ENCODE results near the gene PALM3.
A peak's percentile ranks its signal among the peaks of the same experiment; 100 is the strongest.

Gene PALM3

GRCh38 chr19:14061751-14062557 is at the start of gene PALM3:
TSS of gene PALM3 (minus strand) at chr19:14062076. CDS start at chr19:14061980, 96 bp downstream.
- H3K4me3 ChIP-seq (ENCODE audit: low read depth, low read length), result no peak within 1 kb of the TSS
- DNase-seq (ENCODE audit: low read depth), result no peak

GRCh38 chr19:14111486-14111885 is 49.6 kb upstream of the PALM3 start:
- no peak overlapping the region for H3K4me3 ChIP-seq (ENCODE audit: low read depth, low read length)
- no peak for DNase-seq (ENCODE audit: low read depth)

GRCh38 chr19:14110650-14111049 is 48.8 kb upstream of the PALM3 start:
- H3K4me3 ChIP-seq (ENCODE audit: low read depth, low read length), result no peak overlapping the region

GRCh38 chr19:14107581-14108461 is 45.9 kb upstream of the PALM3 start:
- no peak for DNase-seq (ENCODE audit: low read depth)
- H3K4me3 ChIP-seq (ENCODE audit: low read depth, low read length), result no peak overlapping the region

More at GRCh38 chr19:14110650-14111049, 48.8 kb upstream of the PALM3 start:
- DNase-seq (ENCODE audit: low read depth), result no peak

GRCh38 chr19:14106840-14107239 is 45.0 kb upstream of the PALM3 start:
- no peak overlapping the region for H3K4me3 ChIP-seq (ENCODE audit: low read depth, low read length)
- DNase-seq (ENCODE audit: low read depth), result no peak

- no peak for DNase-seq (ENCODE audit: low read depth)
- H3K4me3 ChIP-seq (ENCODE audit: low read depth, low read length), result no peak overlapping the region
These were observed 43.8 kb upstream of the PALM3 start for GRCh38 chr19:14105680-14106079.

- DNase-seq (ENCODE audit: low read depth), result no peak
- no peak overlapping the region for H3K4me3 ChIP-seq (ENCODE audit: low read depth, low read length)
These were observed 41.4 kb upstream of the PALM3 start for GRCh38 chr19:14103310-14103709.

GRCh38 chr19:14102756-14103155 is 40.9 kb upstream of the PALM3 start:
- DNase-seq (ENCODE audit: low read depth), result no peak
- H3K4me3 ChIP-seq (ENCODE audit: low read depth, low read length), result no peak overlapping the region

- H3K4me3 ChIP-seq (ENCODE audit: low read depth, low read length), result no peak overlapping the region
- no peak for DNase-seq (ENCODE audit: low read depth)
These were observed 40.3 kb upstream of the PALM3 start for GRCh38 chr19:14102102-14102696.

- DNase-seq (ENCODE audit: low read depth), result no peak
- no peak overlapping the region for H3K4me3 ChIP-seq (ENCODE audit: low read depth, low read length)
These were observed 39.2 kb upstream of the PALM3 start for GRCh38 chr19:14101003-14101545.

- DNase-seq (ENCODE audit: low read depth), result no peak
- no peak overlapping the region for H3K4me3 ChIP-seq (ENCODE audit: low read depth, low read length)
These were observed 35.8 kb upstream of the PALM3 start for GRCh38 chr19:14097532-14098151.

- H3K4me3 ChIP-seq (ENCODE audit: low read depth, low read length), result no peak overlapping the region
- no peak for DNase-seq (ENCODE audit: low read depth)
These were observed 34.6 kb upstream of the PALM3 start for GRCh38 chr19:14096272-14096992.

GRCh38 chr19:14094854-14095253 is 33.0 kb upstream of the PALM3 start:
- DNase-seq (ENCODE audit: low read depth), result no peak
- no peak overlapping the region for H3K4me3 ChIP-seq (ENCODE audit: low read depth, low read length)

GRCh38 chr19:14093117-14093823 is 31.4 kb upstream of the PALM3 start:
- H3K4me3 ChIP-seq (ENCODE audit: low read depth, low read length), result no peak overlapping the region
- DNase-seq (ENCODE audit: low read depth), result no peak

GRCh38 chr19:14091813-14092462 is 30.1 kb upstream of the PALM3 start:
- DNase-seq (ENCODE audit: low read depth), result no peak
- H3K4me3 ChIP-seq (ENCODE audit: low read depth, low read length), result peak overlapping the region; percentile 82

- peak overlapping the region; percentile 82 for H3K4me3 ChIP-seq (ENCODE audit: low read depth, low read length)
- no peak for DNase-seq (ENCODE audit: low read depth)
These were observed 29.4 kb upstream of the PALM3 start for GRCh38 chr19:14091081-14091812.

- H3K4me3 ChIP-seq (ENCODE audit: low read depth, low read length), result peak within 1 kb of the TSS; percentile 82
- peak; percentile 78 for DNase-seq (ENCODE audit: low read depth)
These were observed 28.7 kb upstream of the PALM3 start, which contains the start of gene SAMD1 for GRCh38 chr19:14090509-14091080. TSS of gene SAMD1 (minus strand) at chr19:14090751.
